Measurements from ENCODE around the gene PLPP1. TPM values are rescaled to one million over a fixed set of nuclear protein-coding genes. Genes with fewer than 3 reads are reported as not detected.

Gene PLPP1
- polyA plus RNA-seq, 1 of the 3 experiments (the other 2 are of a cell fraction), result 32.8 TPM

DNA sequence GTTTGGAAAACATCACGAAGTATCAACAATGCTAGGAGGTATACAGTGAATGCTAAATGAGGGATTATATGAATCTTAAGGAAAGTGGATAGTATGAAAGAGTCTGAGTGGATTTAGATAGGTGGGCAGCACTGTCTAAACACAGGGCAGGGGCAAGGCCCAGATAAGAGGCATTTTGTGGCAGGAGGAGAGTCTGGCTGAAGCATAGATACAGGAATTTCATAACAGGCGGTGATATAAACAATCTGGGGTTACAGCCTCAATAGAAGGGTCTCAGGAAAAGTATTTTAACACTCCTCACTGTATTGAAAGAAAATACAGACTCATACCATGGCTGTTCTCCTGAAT, 96.9 kb downstream of the PLPP1 start:
- Histone ChIP-seq H2AFZ (ENCODE audit: low read depth) (no peak overlapping the region), H3K36me3 (replicated peaks in 1 of 2; ENCODE audit: control insufficient read depth in 1 of 2, insufficient read depth in 2 of 2, low read length in 1 of 2) (peaks cover 0 to 8% of the 10 kb centered on the region in 2 experiments), H3K4me3 (ENCODE audit: low read depth in 2 of 2, low read length in 1 of 2) (peak overlapping the region in 1 of 2 experiments; percentile 40; a peak in 1 of 4 replicates), H3K4me1 (ENCODE audit: control insufficient read depth in 1 of 2, insufficient read depth in 2 of 2, low read depth in 1 of 2, low read length in 1 of 2) (peaks cover 31 to 32% of the 10 kb centered on the region in 2 experiments), H3K27me3 (ENCODE audit: insufficient read depth) (no peaks in the 10 kb centered on the region), H3K9ac (peak overlapping the region; percentile 29; the same call in 1 of the 2 replicates), H3K9me2 (no peaks in the 10 kb centered on the region), H3K27ac (ENCODE audit: low read depth in 2 of 2, low read length in 1 of 2) (peak overlapping the region; percentile 78 to 90), H3K4me2 (peak overlapping the region; percentile 49; the same call in 1 of the 2 replicates), H4K20me1 (ENCODE audit: insufficient read depth) (no peaks in the 10 kb centered on the region), H3F3A (replicated peaks; ENCODE audit: insufficient read depth) (peaks cover 32% of the 10 kb centered on the region), H3K9me3 (no peaks in the 10 kb centered on the region), H3K79me2 (ENCODE audit: insufficient read depth) (0 out of 2 replicates have a peak, but pooled peaks cover 6% of the 10 kb centered on the region)
- DNase-seq, result no peak
- 68% methylated on average over 2 of the region's 2 CpGs for WGBS (ENCODE audit: low lambda C conversion rate)
- POLR2A ChIA-PET, result no interaction called here
- no peak for TF ChIP-seq FOXM1 (IDR thresholded peaks at IDR 0.05; ENCODE audit: low read depth)
- no peak for TF ChIP-seq GABPA (IDR thresholded peaks at IDR 0.05; ENCODE audit: low read depth)
- TF ChIP-seq TEAD4 (IDR thresholded peaks at IDR 0.05; ENCODE audit: borderline replicate concordance, insufficient read depth), result no peak
- TF ChIP-seq, protein P1, sequence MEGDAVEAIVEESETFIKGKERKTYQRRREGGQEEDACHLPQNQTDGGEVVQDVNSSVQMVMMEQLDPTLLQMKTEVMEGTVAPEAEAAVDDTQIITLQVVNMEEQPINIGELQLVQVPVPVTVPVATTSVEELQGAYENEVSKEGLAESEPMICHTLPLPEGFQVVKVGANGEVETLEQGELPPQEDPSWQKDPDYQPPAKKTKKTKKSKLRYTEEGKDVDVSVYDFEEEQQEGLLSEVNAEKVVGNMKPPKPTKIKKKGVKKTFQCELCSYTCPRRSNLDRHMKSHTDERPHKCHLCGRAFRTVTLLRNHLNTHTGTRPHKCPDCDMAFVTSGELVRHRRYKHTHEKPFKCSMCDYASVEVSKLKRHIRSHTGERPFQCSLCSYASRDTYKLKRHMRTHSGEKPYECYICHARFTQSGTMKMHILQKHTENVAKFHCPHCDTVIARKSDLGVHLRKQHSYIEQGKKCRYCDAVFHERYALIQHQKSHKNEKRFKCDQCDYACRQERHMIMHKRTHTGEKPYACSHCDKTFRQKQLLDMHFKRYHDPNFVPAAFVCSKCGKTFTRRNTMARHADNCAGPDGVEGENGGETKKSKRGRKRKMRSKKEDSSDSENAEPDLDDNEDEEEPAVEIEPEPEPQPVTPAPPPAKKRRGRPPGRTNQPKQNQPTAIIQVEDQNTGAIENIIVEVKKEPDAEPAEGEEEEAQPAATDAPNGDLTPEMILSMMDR (IDR thresholded peaks at IDR 0.05), result no peak
- TF ChIP-seq GATA2 (CRISPR knock-in tag; IDR thresholded peaks at IDR 0.05), result no peak
- TF ChIP-seq ELF1 (IDR thresholded peaks at IDR 0.05), result no peak
- TF ChIP-seq NFIC (IDR thresholded peaks at IDR 0.05; ENCODE audit: borderline replicate concordance), result no peak
- TF ChIP-seq, protein P2, sequence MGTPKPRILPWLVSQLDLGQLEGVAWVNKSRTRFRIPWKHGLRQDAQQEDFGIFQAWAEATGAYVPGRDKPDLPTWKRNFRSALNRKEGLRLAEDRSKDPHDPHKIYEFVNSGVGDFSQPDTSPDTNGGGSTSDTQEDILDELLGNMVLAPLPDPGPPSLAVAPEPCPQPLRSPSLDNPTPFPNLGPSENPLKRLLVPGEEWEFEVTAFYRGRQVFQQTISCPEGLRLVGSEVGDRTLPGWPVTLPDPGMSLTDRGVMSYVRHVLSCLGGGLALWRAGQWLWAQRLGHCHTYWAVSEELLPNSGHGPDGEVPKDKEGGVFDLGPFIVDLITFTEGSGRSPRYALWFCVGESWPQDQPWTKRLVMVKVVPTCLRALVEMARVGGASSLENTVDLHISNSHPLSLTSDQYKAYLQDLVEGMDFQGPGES (IDR thresholded peaks at IDR 0.05; ENCODE audit: low read depth, low read length), result no peak
- TF ChIP-seq RXRA (IDR thresholded peaks at IDR 0.05; ENCODE audit: borderline replicate concordance, low read depth), result no peak
- TF ChIP-seq, protein P3, sequence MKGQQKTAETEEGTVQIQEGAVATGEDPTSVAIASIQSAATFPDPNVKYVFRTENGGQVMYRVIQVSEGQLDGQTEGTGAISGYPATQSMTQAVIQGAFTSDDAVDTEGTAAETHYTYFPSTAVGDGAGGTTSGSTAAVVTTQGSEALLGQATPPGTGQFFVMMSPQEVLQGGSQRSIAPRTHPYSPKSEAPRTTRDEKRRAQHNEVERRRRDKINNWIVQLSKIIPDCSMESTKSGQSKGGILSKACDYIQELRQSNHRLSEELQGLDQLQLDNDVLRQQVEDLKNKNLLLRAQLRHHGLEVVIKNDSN (IDR thresholded peaks at IDR 0.05; ENCODE audit: borderline replicate concordance, low read depth), result no peak
- CTCF ChIA-PET, result no interaction called here

DNA sequence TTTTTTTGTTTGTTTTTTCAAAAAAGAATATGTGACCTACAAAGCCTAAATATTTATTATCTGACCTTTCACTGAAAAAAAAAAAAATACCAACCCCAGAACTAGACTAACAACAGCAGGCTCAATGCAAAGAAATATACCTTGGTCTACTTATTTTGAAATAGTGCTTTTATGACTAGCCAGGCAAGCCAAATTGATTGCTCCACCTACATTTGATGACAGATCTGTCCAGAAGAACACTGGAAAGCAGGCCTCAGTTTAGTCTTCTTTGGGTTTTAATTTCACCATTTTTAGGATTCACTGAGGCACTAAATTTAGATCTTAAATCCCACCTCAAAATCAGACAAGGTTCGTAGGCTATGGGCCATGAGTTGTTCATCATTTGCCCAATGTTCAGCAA, 97.3 kb downstream of the PLPP1 start:
- peak overlapping the region; percentile 29; the same call in 1 of the 2 replicates for H3K9ac ChIP-seq
- H2AFZ ChIP-seq (ENCODE audit: low read depth), result no peak overlapping the region
- H3K4me2 ChIP-seq, result peak overlapping the region; percentile 49; the same call in 1 of the 2 replicates
- peaks cover 0 to 11% of the 10 kb centered on the region in 2 experiments for H3K36me3 ChIP-seq (replicated peaks in 1 of 2; ENCODE audit: control insufficient read depth in 1 of 2, insufficient read depth in 2 of 2, low read length in 1 of 2)
- CTCF ChIA-PET, result no interaction called here
- H4K20me1 ChIP-seq (ENCODE audit: insufficient read depth), result no peaks in the 10 kb centered on the region
- H3K27me3 ChIP-seq (ENCODE audit: insufficient read depth), result no peaks in the 10 kb centered on the region
- H3F3A ChIP-seq (replicated peaks; ENCODE audit: insufficient read depth), result peaks cover 32% of the 10 kb centered on the region
- POLR2A ChIA-PET, result interaction anchor here (0.6 kb wide), 1 partner anchor 9 kb away, joined by 3 read pairs; no protein-coding TSS in a partner anchor
- DNase-seq, result no peak
- no peak overlapping the region for H3K4me3 ChIP-seq (ENCODE audit: low read depth in 2 of 2, low read length in 1 of 2)
- 74% methylated on average over 1 of the region's 1 CpG for WGBS (ENCODE audit: low lambda C conversion rate)
- H3K9me3 ChIP-seq, result no peaks in the 10 kb centered on the region
- no peaks in the 10 kb centered on the region for H3K9me2 ChIP-seq
- peak overlapping the region; percentile 78 to 90 for H3K27ac ChIP-seq (ENCODE audit: low read depth in 2 of 2, low read length in 1 of 2)
- H3K79me2 ChIP-seq (ENCODE audit: insufficient read depth), result 0 out of 2 replicates have a peak, but pooled peaks cover 6% of the 10 kb centered on the region
- no peak for TF ChIP-seq GATA2 (CRISPR knock-in tag; IDR thresholded peaks at IDR 0.05)
- TF ChIP-seq POLR2AphosphoS5 (IDR thresholded peaks at IDR 0.05; ENCODE audit: low read depth, low read length), result no peak
- no peak for TF ChIP-seq SMC3 (IDR thresholded peaks at IDR 0.05; ENCODE audit: low read depth, low read length)
- TF ChIP-seq, protein P4, sequence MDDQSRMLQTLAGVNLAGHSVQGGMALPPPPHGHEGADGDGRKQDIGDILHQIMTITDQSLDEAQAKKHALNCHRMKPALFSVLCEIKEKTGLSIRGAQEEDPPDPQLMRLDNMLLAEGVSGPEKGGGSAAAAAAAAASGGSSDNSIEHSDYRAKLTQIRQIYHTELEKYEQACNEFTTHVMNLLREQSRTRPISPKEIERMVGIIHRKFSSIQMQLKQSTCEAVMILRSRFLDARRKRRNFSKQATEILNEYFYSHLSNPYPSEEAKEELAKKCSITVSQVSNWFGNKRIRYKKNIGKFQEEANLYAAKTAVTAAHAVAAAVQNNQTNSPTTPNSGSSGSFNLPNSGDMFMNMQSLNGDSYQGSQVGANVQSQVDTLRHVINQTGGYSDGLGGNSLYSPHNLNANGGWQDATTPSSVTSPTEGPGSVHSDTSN (IDR thresholded peaks at IDR 0.05), result no peak
- H3K4me1 ChIP-seq (ENCODE audit: control insufficient read depth in 1 of 2, insufficient read depth in 2 of 2, low read depth in 1 of 2, low read length in 1 of 2), result peaks cover 31 to 32% of the 10 kb centered on the region in 2 experiments

Data from SK-N-SH (cell line).